HG02981 (cell line): ENCODE measurements around the gene SETDB2.

Experiments used
- ATAC-seq: cut with Tn5 transposase; IDR thresholded peaks from one replicate; pipeline ENCODE4 v1.9.1; 2021; ENCODE audit warnings: mild to moderate bottlenecking, moderate library complexity; ENCODE audit not compliant: unreplicated experiment

The SETDB2 gene, protein sequence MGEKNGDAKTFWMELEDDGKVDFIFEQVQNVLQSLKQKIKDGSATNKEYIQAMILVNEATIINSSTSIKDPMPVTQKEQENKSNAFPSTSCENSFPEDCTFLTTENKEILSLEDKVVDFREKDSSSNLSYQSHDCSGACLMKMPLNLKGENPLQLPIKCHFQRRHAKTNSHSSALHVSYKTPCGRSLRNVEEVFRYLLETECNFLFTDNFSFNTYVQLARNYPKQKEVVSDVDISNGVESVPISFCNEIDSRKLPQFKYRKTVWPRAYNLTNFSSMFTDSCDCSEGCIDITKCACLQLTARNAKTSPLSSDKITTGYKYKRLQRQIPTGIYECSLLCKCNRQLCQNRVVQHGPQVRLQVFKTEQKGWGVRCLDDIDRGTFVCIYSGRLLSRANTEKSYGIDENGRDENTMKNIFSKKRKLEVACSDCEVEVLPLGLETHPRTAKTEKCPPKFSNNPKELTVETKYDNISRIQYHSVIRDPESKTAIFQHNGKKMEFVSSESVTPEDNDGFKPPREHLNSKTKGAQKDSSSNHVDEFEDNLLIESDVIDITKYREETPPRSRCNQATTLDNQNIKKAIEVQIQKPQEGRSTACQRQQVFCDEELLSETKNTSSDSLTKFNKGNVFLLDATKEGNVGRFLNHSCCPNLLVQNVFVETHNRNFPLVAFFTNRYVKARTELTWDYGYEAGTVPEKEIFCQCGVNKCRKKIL

GRCh38 chr13:49443704-49444523 is at the start of gene SETDB2, which contains the start of gene CAB39L:
Gene SETDB2 (plus strand): TSS chr13:49444274. CDS start chr13:49451894, 7,620 bp downstream.
Gene CAB39L (minus strand): TSS chr13:49444064. CDS start chr13:49382910, 61,154 bp downstream.
- peak; percentile 92 for ATAC-seq

- no peak for ATAC-seq
Observed at GRCh38 chr13:49395451-49395865, 48.6 kb upstream of the SETDB2 start.

DNA sequence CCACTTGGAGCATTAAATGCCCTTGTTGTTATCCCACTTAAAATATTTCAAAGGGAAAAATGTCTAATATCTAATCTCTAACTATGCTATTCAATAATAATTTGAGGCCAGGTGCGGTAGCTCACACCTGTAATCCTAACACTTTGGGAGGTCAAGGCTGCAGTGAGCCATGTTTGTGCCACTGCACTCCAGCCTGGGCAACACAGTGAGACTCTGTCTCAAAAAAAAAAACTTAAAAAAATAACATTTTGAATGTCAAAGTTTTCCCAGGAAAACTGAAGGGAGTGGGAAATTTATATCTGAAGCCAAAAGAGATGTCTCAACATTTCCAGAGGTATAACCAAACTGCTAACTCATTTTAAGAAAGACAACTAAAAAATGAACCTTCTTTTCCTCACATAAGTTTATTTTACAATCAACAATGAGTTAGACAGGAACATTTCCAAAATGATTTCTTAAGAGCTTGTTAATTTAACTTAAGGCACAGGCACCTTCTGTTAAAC is 48.1 kb upstream of the SETDB2 start:
- ATAC-seq, result no peak

DNA sequence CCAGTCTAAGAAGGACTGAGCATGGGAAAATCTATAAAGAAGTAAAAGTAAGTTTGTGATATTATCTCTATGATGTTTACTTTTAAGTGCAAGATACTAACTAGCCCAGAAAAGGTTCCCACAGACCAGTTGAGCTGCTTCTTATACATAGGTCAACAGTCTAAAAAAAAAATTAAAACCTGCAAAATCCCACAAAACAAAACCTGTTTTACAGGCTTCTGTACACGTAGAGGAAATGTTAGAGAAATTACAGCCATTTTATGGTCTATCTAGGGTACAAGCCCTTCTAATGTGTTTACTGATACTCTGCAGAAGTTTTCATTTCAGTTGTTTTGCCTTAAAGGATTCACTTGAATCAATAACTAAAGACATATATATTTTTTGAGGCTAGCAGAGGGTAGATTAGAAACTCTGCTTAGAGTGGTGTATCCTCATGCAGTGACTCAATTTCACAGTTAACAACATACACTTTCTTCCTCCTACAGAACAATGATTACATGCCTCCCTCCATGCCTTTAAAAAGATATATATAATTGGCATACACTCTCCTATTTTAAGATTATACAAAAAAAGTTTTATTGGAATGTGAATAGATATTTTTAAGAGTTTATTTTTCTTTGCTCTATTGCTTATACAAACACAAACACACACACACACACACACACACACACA is 44.1 kb upstream of the SETDB2 start:
- ATAC-seq, result no peak

- peak; percentile 63 for ATAC-seq
Observed at GRCh38 chr13:49400755-49401659, 43.1 kb upstream of the SETDB2 start.

GRCh38 chr13:49403996-49404702 is 39.9 kb upstream of the SETDB2 start:
- ATAC-seq, result no peak

- ATAC-seq, result no peak
Observed at GRCh38 chr13:49404703-49405020, 39.4 kb upstream of the SETDB2 start.

GRCh38 chr13:49407068-49407467 is 37.0 kb upstream of the SETDB2 start:
- no peak for ATAC-seq

GRCh38 chr13:49407936-49408335 is 36.1 kb upstream of the SETDB2 start:
- ATAC-seq, result no peak

DNA sequence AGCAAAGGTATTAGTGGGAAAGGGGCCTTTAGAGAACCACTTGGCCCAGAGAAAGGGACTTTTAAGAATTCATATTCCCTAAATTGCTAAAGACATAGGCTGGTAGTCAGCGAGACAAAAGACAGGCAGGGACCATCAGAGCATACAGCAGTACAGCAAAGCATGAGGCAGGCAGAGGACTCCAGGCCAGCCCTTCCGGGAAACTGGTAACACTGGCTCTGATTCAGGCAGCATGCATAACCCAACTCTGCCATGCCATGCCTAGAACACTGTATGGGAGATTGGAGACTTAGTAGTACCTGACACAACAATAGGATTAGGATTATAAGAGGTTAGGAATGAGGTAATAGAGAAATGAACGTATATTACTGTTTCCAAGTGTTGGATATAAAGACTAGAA is 35.1 kb upstream of the SETDB2 start:
- ATAC-seq, result no peak

DNA sequence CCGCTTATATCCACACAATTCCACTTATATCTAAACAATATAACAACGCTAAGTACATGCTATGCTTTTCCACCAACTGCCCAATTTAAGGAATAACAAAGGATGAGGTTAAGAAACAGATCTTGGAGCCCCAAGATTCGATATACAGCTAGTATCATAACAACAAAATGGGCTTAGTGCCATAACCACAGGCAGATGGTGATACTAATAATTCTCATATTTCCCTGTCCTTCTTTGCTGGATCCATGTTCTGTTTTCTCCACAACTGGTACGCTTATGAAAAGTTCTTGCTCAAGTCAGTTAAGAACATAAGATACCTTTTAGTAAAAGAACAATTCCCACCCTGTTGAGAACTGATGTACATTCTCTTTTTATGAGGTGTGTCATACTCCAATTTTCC is 34.1 kb upstream of the SETDB2 start:
- no peak for ATAC-seq

- ATAC-seq, result no peak
Observed at GRCh38 chr13:49410477-49410876, 33.6 kb upstream of the SETDB2 start.

- ATAC-seq, result no peak
Observed at GRCh38 chr13:49411353-49411752, 32.7 kb upstream of the SETDB2 start.

- no peak for ATAC-seq
Observed at GRCh38 chr13:49412749-49413148, 31.3 kb upstream of the SETDB2 start.

DNA sequence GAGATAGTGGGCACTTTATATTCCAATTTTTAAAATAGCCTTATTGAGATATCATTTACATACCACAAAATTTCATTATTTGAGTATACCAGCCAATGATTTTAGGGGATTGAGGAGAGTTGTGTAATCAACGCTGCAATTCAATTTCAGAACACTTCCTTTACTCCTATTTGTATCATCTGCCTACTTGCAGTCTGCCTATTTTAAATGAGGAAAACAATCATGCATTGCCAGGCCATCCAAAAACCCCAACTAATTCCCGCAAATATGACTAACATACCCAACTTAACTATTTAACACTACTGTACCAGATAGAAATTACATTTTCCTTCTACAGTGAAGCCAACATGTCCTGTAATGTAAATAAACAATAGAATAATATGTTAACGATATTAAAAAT is 26.9 kb upstream of the SETDB2 start:
- ATAC-seq, result no peak

- ATAC-seq, result no peak
Observed at GRCh38 chr13:49418206-49418605, 25.9 kb upstream of the SETDB2 start.

DNA sequence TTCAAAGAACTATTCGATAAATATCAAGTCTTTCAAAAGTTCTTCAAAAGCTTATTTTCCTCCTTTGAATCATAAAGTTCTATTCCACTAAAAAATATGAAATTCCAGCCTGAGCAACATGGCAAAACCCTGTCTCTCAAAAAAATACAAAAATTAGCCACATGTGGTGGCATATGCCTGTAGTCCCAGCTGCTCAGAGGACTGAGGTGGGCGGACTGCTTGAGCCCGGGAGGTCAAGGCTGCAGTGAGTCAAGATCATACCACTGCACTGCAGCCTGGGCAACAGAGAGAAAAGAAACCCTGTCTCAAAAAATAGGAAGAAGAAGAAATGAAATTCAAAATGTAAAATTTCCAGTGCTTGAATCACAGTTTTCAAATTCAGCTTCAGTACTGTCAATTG is 24.8 kb upstream of the SETDB2 start:
- ATAC-seq, result no peak

DNA sequence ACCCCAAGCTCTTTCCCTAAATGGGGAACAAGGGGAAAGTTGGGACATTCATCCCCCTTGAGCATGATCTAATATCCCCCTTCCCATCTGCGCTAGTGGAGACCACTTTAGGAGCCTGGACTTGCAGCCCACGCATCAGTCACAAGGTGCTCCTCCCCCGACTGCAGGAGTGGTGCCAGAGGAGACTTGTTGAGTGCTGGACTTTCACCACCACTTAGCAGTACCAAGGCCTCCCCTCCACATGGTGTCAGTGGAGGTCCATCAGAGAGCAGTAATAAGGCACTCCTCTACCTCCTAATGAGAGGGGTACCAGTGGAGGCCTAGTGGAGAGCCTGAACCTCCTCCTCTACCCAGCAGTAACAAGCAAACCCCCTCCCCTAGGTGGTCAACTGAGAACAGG is 22.7 kb upstream of the SETDB2 start:
- ATAC-seq, result peak; percentile 74

- no peak for ATAC-seq
Observed at GRCh38 chr13:49424011-49424560, 20.0 kb upstream of the SETDB2 start.
